Cardiac ventricle fibroblast (primary cell): Measurements from ENCODE around the gene GABPA. TPM values are rescaled to one million over a fixed set of nuclear protein-coding genes. Genes with fewer than 3 reads are reported as not detected.

Experiments used
- total RNA-seq: library from RNA; depleted of rRNA; stranded (reverse); fragments of >200 nt; gene quantifications from 2 replicates; pipeline ENCODE4 v1.2.3, GENCODE V29; 2015

GABPA gene
- total RNA-seq: 19.9 and 23.5 TPM in 2 replicates

GRCh38 chr21:25734904-25735645 is at the start of gene GABPA, which contains the start of gene ATP5PF:
Gene GABPA (plus strand): TSS chr21:25734972. CDS start chr21:25741599, 6,627 bp downstream.
Gene ATP5PF (minus strand): TSS chr21:25734904. CDS start chr21:25729794, 5,110 bp downstream.

Other genes starting within 250 kb of the GABPA start
- 12.5 and 18.0 TPM in 2 replicates for gene MRPL39, start 127.5 kb upstream of the GABPA start, total RNA-seq
- 1.4 and 2.2 TPM in 2 replicates for gene JAM2, start 95.7 kb upstream of the GABPA start, total RNA-seq
- gene ATP5PF, start 68 bp upstream of the GABPA start, total RNA-seq: 78.5 and 111 TPM in 2 replicates